GM12878 (cell line): Measurements from ENCODE around the gene ELAVL2. TPM values are rescaled to one million over a fixed set of nuclear protein-coding genes. Genes with fewer than 3 reads are reported as not detected.

Source experiments
- BHLHE40 ChIP-seq, 2 experiments: fragments of 450-650 bp in 1 of 2; IDR thresholded peaks; 2 replicates each; pipeline ENCODE4 v1.6.1; 2011 to 2017; ENCODE audit warnings: low read depth in 2 of 2, borderline replicate concordance in 1 of 2, improper control_type of control experiment in 1 of 2, low read length in 1 of 2, mild to moderate bottlenecking in 1 of 2
- ELK1 ChIP-seq: IDR thresholded peaks from 2 replicates; pipeline ENCODE4 v1.6.1; 2012; ENCODE audit warnings: low read depth, low read length, improper control_type of control experiment
- GABPA ChIP-seq: IDR thresholded peaks from 2 replicates; pipeline ENCODE4 v1.6.1; 2014; ENCODE audit warnings: antibody characterized with exemption, low read depth, mild to moderate bottlenecking, inconsistent platforms
- HDGF ChIP-seq: fragments of 450-650 bp; IDR thresholded peaks from 2 replicates; pipeline ENCODE4 v1.6.1; 2016; ENCODE audit warnings: antibody characterized with exemption
- MLLT1 ChIP-seq: fragments of 450-650 bp; IDR thresholded peaks from 2 replicates; pipeline ENCODE4 v1.6.1; 2016; ENCODE audit warnings: mild to moderate bottlenecking
- NBN ChIP-seq: fragments of 450-650 bp; IDR thresholded peaks from 2 replicates; pipeline ENCODE4 v1.6.1; 2016
- POLR2AphosphoS2 ChIP-seq: IDR thresholded peaks from 2 replicates; pipeline ENCODE4 v1.6.1; 2011; ENCODE audit warnings: low read depth, mild to moderate bottlenecking, low read length, improper control_type of control experiment, moderate library complexity
- RAD21 ChIP-seq: IDR thresholded peaks from 2 replicates; pipeline ENCODE4 v1.6.1; 2011; ENCODE audit warnings: mild to moderate bottlenecking, low read depth, low read length, moderate library complexity; ENCODE audit not compliant: insufficient read depth
- RAD51 ChIP-seq: fragments of 450-650 bp; IDR thresholded peaks from 2 replicates; pipeline ENCODE4 v1.6.1; 2016; ENCODE audit warnings: moderate library complexity, mild to moderate bottlenecking, inconsistent platforms
- RELB ChIP-seq: fragments of 450-650 bp; IDR thresholded peaks from 2 replicates; pipeline ENCODE4 v1.6.1; 2017; ENCODE audit warnings: low read depth, mild to moderate bottlenecking, moderate library complexity
- ZNF622 ChIP-seq: fragments of 450-650 bp; IDR thresholded peaks from 2 replicates; pipeline ENCODE4 v1.6.1; 2017; ENCODE audit warnings: mild to moderate bottlenecking, inconsistent platforms
- polyA plus RNA-seq, 11 experiments: library from polyadenylated mRNA; depleted of rRNA in 4 of 11; unstranded in 6 of 11; stranded (reverse) in 5 of 11; fragments of >200 nt; fragmentation: Nextera tagmentation in 4 of 11; fragmentation: Illumina TruSeq in 1 of 11; extraction: Ambion mirVana in 4 of 11; extraction: Trizol in 1 of 11; gene quantifications; 1 replicate in 1 of 11; 2 replicates in 10 of 11; pipeline versions ENCODE4 v1.2.1 to v1.2.3, GENCODE V29; 2011 to 2016; ENCODE audit warnings: inconsistent platforms in 2 of 11, missing spikeins in 2 of 11, low read depth in 1 of 11
- total RNA-seq, 4 experiments: library from RNA; depleted of rRNA in 3 of 4; stranded (reverse); fragments of >200 nt in 3 of 4; fragmentation: Illumina TruSeq in 1 of 4; extraction: Trizol in 1 of 4; gene quantifications; 2 replicates each; pipeline versions ENCODE4 v1.2.1 to v1.2.3, GENCODE V29; 2013 to 2021

Gene ELAVL2
- total and polyA plus RNA-seq, 10 of the 15 experiments (the other 5 are each of a cell fraction or from before 2014, with no cell fraction given), result 0.24 to 2.6 (median 0.76) TPM

- no peak for TF ChIP-seq RAD21
- TF ChIP-seq MLLT1, result no peak
- no peak for TF ChIP-seq RAD51
- no peak for TF ChIP-seq ZNF622
- no peak for TF ChIP-seq NBN
- no peak for TF ChIP-seq BHLHE40 (IDR thresholded peaks at IDR 0.05; ENCODE audit: borderline replicate concordance in 1 of 2, low read depth in 2 of 2, low read length in 1 of 2)
- TF ChIP-seq POLR2AphosphoS2, result no peak
- TF ChIP-seq ELK1, result no peak
- no peak for TF ChIP-seq HDGF
- TF ChIP-seq GABPA, result no peak
- no peak for TF ChIP-seq RELB
- TF ChIP-seq, all 136 proteins: peak for 0
Measured at GRCh38 chr9:23774266-23774665, 51.8 kb downstream of the ELAVL2 start (continued).
